ENCODE data around the gene BOK.
"Not testable (repeated sequence)": the region's sequence is repeated elsewhere in the genome, so short reads cannot be mapped to it uniquely, and the experiment has no call there.

The BOK gene

GRCh38 chr2:241579281-241579680 is 20.7 kb downstream of the BOK start:
- H3K9ac ChIP-seq (ENCODE audit: insufficient read length): no peak overlapping the region
- H3K4me3 ChIP-seq: no peak overlapping the region
- no peak for DNase-seq (ENCODE audit: low read depth, low spot score)
- no peak overlapping the region for H3K27ac ChIP-seq
- H3K36me3 ChIP-seq (ENCODE audit: insufficient read depth, low read length): peaks cover 25% of the 10 kb centered on the region
- H3K9me3 ChIP-seq (ENCODE audit: low read depth, low read length): 0 out of 2 replicates have a peak, but pooled peaks cover 2% of the 10 kb centered on the region
- TF ChIP-seq POLR2AphosphoS5 (IDR thresholded peaks at IDR 0.05; ENCODE audit: borderline replicate concordance, low read depth, low read length): no peak

GRCh38 chr2:241582328-241582727 is 23.8 kb downstream of the BOK start:
- H3K27ac ChIP-seq: no peak overlapping the region
- DNase-seq (ENCODE audit: low read depth, low spot score): no peak
- TF ChIP-seq FOXP2 (optimal IDR thresholded peaks at IDR 0.05; ENCODE audit: control extremely low read depth, extremely low read length, insufficient read depth): no peak
- TF ChIP-seq POLR2AphosphoS5 (IDR thresholded peaks at IDR 0.05; ENCODE audit: borderline replicate concordance, low read depth, low read length): no peak
- TF ChIP-seq EZH2 (IDR thresholded peaks at IDR 0.05): no peak
- peaks cover 50% of the 10 kb centered on the region for H3K36me3 ChIP-seq (ENCODE audit: insufficient read depth, low read length)
- H3K9ac ChIP-seq (ENCODE audit: insufficient read length): no peak overlapping the region
- H3K9me3 ChIP-seq (ENCODE audit: low read depth, low read length): peaks cover 15% of the 10 kb centered on the region
- H3K4me3 ChIP-seq: no peak overlapping the region

GRCh38 chr2:241582806-241583205 is 24.3 kb downstream of the BOK start:
- Histone ChIP-seq H3K9me3 (ENCODE audit: low read depth, low read length) (peaks cover 15% of the 10 kb centered on the region), H3K36me3 (ENCODE audit: insufficient read depth, low read length) (peaks cover 51% of the 10 kb centered on the region), H3K4me3 (no peak overlapping the region), H3K27ac (no peak overlapping the region), H3K9ac (ENCODE audit: insufficient read length) (no peak overlapping the region)
- no peak for TF ChIP-seq POLR2AphosphoS5 (IDR thresholded peaks at IDR 0.05; ENCODE audit: borderline replicate concordance, low read depth, low read length)
- TF ChIP-seq EZH2 (IDR thresholded peaks at IDR 0.05): no peak
- no peak for TF ChIP-seq FOXP2 (optimal IDR thresholded peaks at IDR 0.05; ENCODE audit: control extremely low read depth, extremely low read length, insufficient read depth)
- no peak for DNase-seq (ENCODE audit: low read depth, low spot score)

- TF ChIP-seq FOXP2 (optimal IDR thresholded peaks at IDR 0.05; ENCODE audit: control extremely low read depth, extremely low read length, insufficient read depth) (no peak), POLR2AphosphoS5 (IDR thresholded peaks at IDR 0.05; ENCODE audit: borderline replicate concordance, low read depth, low read length) (no peak), EZH2 (IDR thresholded peaks at IDR 0.05) (no peak)
- H3K36me3 ChIP-seq (ENCODE audit: insufficient read depth, low read length): peaks cover 60% of the 10 kb centered on the region
- H3K27ac ChIP-seq: no peak overlapping the region
- H3K4me3 ChIP-seq: no peak overlapping the region
- no peak overlapping the region for H3K9ac ChIP-seq (ENCODE audit: insufficient read length)
- no peak for DNase-seq (ENCODE audit: low read depth, low spot score)
- H3K9me3 ChIP-seq (ENCODE audit: low read depth, low read length): peaks cover 22% of the 10 kb centered on the region
Observed at GRCh38 chr2:241584436-241584835, 25.9 kb downstream of the BOK start.

- Histone ChIP-seq H3K36me3 (ENCODE audit: insufficient read depth, low read length) (peaks cover 60% of the 10 kb centered on the region), H3K27ac (no peak overlapping the region), H3K9ac (ENCODE audit: insufficient read length) (no peak overlapping the region), H3K4me3 (no peak overlapping the region), H3K9me3 (ENCODE audit: low read depth, low read length) (peaks cover 22% of the 10 kb centered on the region)
- no peak for DNase-seq (ENCODE audit: low read depth, low spot score)
- TF ChIP-seq POLR2AphosphoS5 (IDR thresholded peaks at IDR 0.05; ENCODE audit: borderline replicate concordance, low read depth, low read length) (no peak), EZH2 (IDR thresholded peaks at IDR 0.05) (no peak), FOXP2 (optimal IDR thresholded peaks at IDR 0.05; ENCODE audit: control extremely low read depth, extremely low read length, insufficient read depth) (no peak)
Observed at GRCh38 chr2:241586564-241587264, 28.2 kb downstream of the BOK start.

GRCh38 chr2:241589863-241590262 is 31.3 kb downstream of the BOK start:
- H3K4me3 ChIP-seq; H3K9ac ChIP-seq (ENCODE audit: insufficient read length); H3K27ac ChIP-seq; DNase-seq (ENCODE audit: low read depth, low spot score): not testable (repeated sequence)
- Histone ChIP-seq H3K36me3 (ENCODE audit: insufficient read depth, low read length) (peaks cover 29% of the 10 kb centered on the region), H3K9me3 (ENCODE audit: low read depth, low read length) (peaks cover 20% of the 10 kb centered on the region)

- peaks cover 20% of the 10 kb centered on the region for H3K9me3 ChIP-seq (ENCODE audit: low read depth, low read length)
Observed at GRCh38 chr2:241590496-241591455, 32.2 kb downstream of the BOK start.

GRCh38 chr2:241592126-241592845 is 33.7 kb downstream of the BOK start:
- no peak overlapping the region for H3K4me3 ChIP-seq
- H3K36me3 ChIP-seq (ENCODE audit: insufficient read depth, low read length): peaks cover 10% of the 10 kb centered on the region
- peaks cover 8% of the 10 kb centered on the region; the same call in 1 of the 2 replicates for H3K9me3 ChIP-seq (ENCODE audit: low read depth, low read length)
- TF ChIP-seq POLR2AphosphoS5 (IDR thresholded peaks at IDR 0.05; ENCODE audit: borderline replicate concordance, low read depth, low read length) (no peak), FOXP2 (optimal IDR thresholded peaks at IDR 0.05; ENCODE audit: control extremely low read depth, extremely low read length, insufficient read depth) (no peak), EZH2 (IDR thresholded peaks at IDR 0.05) (no peak)
- no peak for DNase-seq (ENCODE audit: low read depth, low spot score)
- H3K9ac ChIP-seq (ENCODE audit: insufficient read length): no peak overlapping the region
- H3K27ac ChIP-seq: no peak overlapping the region

More at GRCh38 chr2:241590496-241591455, 32.2 kb downstream of the BOK start:
- not testable (repeated sequence) for H3K4me3 ChIP-seq; DNase-seq (ENCODE audit: low read depth, low spot score); H3K9ac ChIP-seq (ENCODE audit: insufficient read length); H3K27ac ChIP-seq
- peaks cover 22% of the 10 kb centered on the region for H3K36me3 ChIP-seq (ENCODE audit: insufficient read depth, low read length)
